ENCODE results near the gene OR8G1.
"Not testable (repeated sequence)": the region's sequence is repeated elsewhere in the genome, so short reads cannot be mapped to it uniquely, and the experiment has no call there.

The OR8G1 gene

DNA sequence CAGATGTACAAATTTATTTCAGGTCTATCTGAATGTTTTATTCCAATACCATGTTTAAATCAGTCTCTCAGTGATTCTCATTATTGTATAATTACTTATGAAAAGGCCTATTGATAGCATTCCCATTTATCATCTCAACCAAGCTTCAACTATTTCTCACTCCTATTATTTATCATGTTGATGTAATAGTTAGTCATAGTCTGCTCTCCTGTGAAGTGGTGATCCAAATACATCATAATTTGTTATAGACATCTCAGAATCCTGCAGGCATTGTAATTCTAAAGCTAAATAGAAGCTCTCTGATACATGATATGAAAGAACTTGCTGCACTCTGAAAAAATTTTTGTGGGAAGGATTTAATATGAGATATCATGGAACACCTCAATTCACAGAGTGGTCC lies 21.8 kb upstream of the OR8G1 start:
- Histone ChIP-seq H3K4me3 (no peak overlapping the region), H3K27ac (no peak overlapping the region), H3K36me3 (ENCODE audit: insufficient read depth, low read length) (no peaks in the 10 kb centered on the region), H3K9me3 (ENCODE audit: low read depth, low read length) (no peaks in the 10 kb centered on the region), H3K9ac (ENCODE audit: insufficient read length) (no peak overlapping the region)
- TF ChIP-seq POLR2AphosphoS5 (IDR thresholded peaks at IDR 0.05; ENCODE audit: borderline replicate concordance, low read depth, low read length) (no peak), EZH2 (IDR thresholded peaks at IDR 0.05) (no peak), FOXP2 (optimal IDR thresholded peaks at IDR 0.05; ENCODE audit: control extremely low read depth, extremely low read length, insufficient read depth) (no peak)
- no peak for DNase-seq (ENCODE audit: low read depth, low spot score)

DNA sequence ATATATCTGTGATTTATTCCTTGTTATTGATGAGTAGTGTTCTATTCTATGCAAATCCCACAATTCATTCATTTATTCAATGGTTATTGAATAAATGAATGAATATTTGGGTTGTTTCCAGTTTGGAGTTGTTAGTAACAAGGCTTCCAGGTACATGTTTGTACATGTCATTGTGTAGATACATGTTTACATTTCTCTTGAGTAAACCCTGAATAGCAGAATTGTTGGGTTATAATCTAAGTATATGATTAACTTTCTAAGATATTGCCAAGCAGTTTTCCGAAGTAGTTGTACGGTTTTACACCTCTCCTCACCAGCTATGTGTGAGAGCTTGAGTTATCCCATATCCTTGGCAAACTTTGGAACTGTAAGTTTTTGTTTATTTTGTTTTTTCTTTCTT lies 18.5 kb upstream of the OR8G1 start:
- TF ChIP-seq FOXP2 (optimal IDR thresholded peaks at IDR 0.05; ENCODE audit: control extremely low read depth, extremely low read length, insufficient read depth), result no peak
- TF ChIP-seq EZH2 (IDR thresholded peaks at IDR 0.05), result no peak
- no peak for TF ChIP-seq POLR2AphosphoS5 (IDR thresholded peaks at IDR 0.05; ENCODE audit: borderline replicate concordance, low read depth, low read length)
- Histone ChIP-seq H3K4me3 (no peak overlapping the region), H3K9me3 (ENCODE audit: low read depth, low read length) (no peaks in the 10 kb centered on the region), H3K27ac (no peak overlapping the region), H3K36me3 (ENCODE audit: insufficient read depth, low read length) (no peaks in the 10 kb centered on the region), H3K9ac (ENCODE audit: insufficient read length) (no peak overlapping the region)
- DNase-seq (ENCODE audit: low read depth, low spot score), result no peak

DNA sequence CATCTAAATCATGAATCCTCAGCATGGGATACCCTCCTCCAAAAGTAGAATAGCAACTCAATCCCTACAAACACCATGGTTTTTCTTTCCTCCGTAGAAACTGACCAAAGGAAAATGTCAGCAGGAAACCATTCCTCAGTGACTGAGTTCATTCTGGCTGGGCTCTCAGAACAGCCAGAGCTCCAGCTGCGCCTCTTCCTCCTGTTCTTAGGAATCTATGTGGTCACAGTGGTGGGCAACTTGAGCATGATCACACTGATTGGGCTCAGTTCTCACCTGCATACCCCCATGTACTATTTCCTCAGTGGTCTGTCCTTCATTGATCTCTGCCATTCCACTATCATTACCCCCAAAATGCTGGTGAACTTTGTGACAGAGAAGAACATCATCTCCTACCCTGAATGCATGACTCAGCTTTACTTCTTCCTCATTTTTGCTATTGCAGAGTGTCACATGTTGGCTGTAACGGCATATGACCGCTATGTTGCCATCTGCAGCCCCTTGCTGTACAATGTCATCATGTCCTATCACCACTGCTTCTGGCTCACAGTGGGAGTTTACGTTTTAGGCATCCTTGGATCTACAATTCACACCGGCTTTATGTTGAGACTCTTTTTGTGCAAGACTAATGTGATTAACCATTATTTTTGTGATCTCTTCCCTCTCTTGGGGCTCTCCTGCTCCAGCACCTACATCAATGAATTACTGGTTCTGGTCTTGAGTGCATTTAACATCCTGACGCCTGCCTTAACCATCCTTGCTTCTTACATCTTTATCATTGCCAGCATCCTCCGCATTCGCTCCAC lies 16.1 kb upstream of the OR8G1 start:
- H3K9ac ChIP-seq (ENCODE audit: insufficient read length); H3K9me3 ChIP-seq (ENCODE audit: low read depth, low read length); H3K4me3 ChIP-seq; H3K27ac ChIP-seq; DNase-seq (ENCODE audit: low read depth, low spot score); H3K36me3 ChIP-seq (ENCODE audit: insufficient read depth, low read length): not testable (repeated sequence)

DNA sequence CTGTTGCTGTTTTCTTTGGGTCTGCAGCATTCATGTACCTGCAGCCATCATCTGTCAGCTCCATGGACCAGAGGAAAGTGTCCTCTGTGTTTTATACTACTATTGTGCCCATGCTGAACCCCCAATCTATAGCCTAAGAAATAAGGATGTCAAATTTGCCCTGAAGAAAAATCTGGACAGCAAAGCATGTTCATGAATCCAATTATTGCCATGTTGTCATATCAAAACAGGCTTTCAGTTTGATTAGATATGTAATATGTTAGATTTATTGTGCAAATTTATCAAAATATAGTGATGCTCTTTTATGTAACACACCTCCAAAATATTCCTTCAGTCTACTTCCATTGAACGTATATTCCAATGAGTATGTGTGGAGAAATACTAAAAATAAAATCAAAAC lies 15.4 kb upstream of the OR8G1 start:
- no peak overlapping the region for H3K27ac ChIP-seq
- TF ChIP-seq FOXP2 (optimal IDR thresholded peaks at IDR 0.05; ENCODE audit: control extremely low read depth, extremely low read length, insufficient read depth), result no peak
- no peak for TF ChIP-seq EZH2 (IDR thresholded peaks at IDR 0.05)
- TF ChIP-seq POLR2AphosphoS5 (IDR thresholded peaks at IDR 0.05; ENCODE audit: borderline replicate concordance, low read depth, low read length), result no peak
- no peak for DNase-seq (ENCODE audit: low read depth, low spot score)
- no peaks in the 10 kb centered on the region for H3K36me3 ChIP-seq (ENCODE audit: insufficient read depth, low read length)
- no peak overlapping the region for H3K9ac ChIP-seq (ENCODE audit: insufficient read length)
- H3K4me3 ChIP-seq, result no peak overlapping the region
- H3K9me3 ChIP-seq (ENCODE audit: low read depth, low read length), result no peaks in the 10 kb centered on the region

DNA sequence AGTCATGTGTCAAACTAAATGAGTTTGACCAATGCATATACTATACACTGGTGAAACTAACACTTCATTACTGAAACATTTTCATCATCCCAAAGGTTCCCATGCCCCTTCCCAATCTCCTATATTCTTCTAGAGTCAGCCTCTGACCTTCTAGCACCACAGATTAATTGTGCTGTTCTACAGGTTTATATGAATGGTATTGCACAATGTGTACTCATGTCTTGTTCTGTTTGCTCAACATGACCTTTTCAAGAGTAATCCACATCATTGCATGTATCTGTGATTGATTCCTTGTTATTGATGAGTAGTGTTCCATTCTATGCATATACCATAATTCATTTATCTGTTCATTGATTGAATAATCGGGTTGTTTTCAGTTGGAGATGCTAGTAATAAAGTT lies 7.5 kb upstream of the OR8G1 start:
- no peak overlapping the region for H3K4me3 ChIP-seq
- H3K27ac ChIP-seq, result no peak overlapping the region
- H3K9ac ChIP-seq (ENCODE audit: insufficient read length), result no peak overlapping the region
- H3K9me3 ChIP-seq (ENCODE audit: low read depth, low read length), result no peaks in the 10 kb centered on the region
- H3K36me3 ChIP-seq (ENCODE audit: insufficient read depth, low read length), result no peaks in the 10 kb centered on the region
- no peak for DNase-seq (ENCODE audit: low read depth, low spot score)
- TF ChIP-seq FOXP2 (optimal IDR thresholded peaks at IDR 0.05; ENCODE audit: control extremely low read depth, extremely low read length, insufficient read depth) (no peak), EZH2 (IDR thresholded peaks at IDR 0.05) (no peak), POLR2AphosphoS5 (IDR thresholded peaks at IDR 0.05; ENCODE audit: borderline replicate concordance, low read depth, low read length) (no peak)

DNA sequence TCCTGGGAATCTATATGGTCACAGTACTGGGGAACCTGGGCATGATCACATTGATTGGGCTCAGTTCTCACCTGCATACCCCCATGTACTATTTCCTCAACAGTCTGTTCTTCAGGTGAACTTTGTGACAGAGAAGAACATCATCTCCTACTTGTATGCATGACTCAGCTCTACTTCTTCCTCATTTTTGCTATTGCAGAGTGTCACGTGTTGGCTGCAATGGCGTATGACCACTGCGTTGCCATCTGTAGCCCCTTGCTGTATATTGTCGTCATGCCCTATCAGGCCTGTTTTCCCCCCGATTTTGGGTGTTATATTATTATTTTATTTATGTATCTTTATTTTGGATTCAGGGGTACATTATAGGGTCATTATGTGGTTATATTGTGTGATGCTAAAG lies 2.4 kb upstream of the OR8G1 start:
- TF ChIP-seq POLR2AphosphoS5 (IDR thresholded peaks at IDR 0.05; ENCODE audit: borderline replicate concordance, low read depth, low read length) (no peak), EZH2 (IDR thresholded peaks at IDR 0.05) (no peak), FOXP2 (optimal IDR thresholded peaks at IDR 0.05; ENCODE audit: control extremely low read depth, extremely low read length, insufficient read depth) (no peak)
- no peaks in the 10 kb centered on the region for H3K36me3 ChIP-seq (ENCODE audit: insufficient read depth, low read length)
- no peak overlapping the region for H3K4me3 ChIP-seq
- DNase-seq (ENCODE audit: low read depth, low spot score), result no peak
- H3K9ac ChIP-seq (ENCODE audit: insufficient read length), result no peak overlapping the region
- H3K9me3 ChIP-seq (ENCODE audit: low read depth, low read length), result no peaks in the 10 kb centered on the region
- H3K27ac ChIP-seq, result no peak overlapping the region

DNA sequence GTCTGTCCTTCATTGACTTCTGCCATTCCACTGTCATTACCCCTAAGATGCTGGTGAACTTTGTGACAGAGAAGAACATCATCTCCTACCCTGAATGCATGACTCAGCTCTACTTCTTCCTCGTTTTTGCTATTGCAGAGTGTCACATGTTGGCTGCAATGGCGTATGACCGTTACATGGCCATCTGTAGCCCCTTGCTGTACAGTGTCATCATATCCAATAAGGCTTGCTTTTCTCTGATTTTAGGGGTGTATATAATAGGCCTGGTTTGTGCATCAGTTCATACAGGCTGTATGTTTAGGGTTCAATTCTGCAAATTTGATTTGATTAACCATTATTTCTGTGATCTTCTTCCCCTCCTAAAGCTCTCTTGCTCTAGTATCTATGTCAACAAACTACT lies 9.0 kb downstream of the OR8G1 start:
- H3K27ac ChIP-seq; H3K9me3 ChIP-seq (ENCODE audit: low read depth, low read length); DNase-seq (ENCODE audit: low read depth, low spot score); H3K9ac ChIP-seq (ENCODE audit: insufficient read length); H3K36me3 ChIP-seq (ENCODE audit: insufficient read depth, low read length); H3K4me3 ChIP-seq: not testable (repeated sequence)

DNA sequence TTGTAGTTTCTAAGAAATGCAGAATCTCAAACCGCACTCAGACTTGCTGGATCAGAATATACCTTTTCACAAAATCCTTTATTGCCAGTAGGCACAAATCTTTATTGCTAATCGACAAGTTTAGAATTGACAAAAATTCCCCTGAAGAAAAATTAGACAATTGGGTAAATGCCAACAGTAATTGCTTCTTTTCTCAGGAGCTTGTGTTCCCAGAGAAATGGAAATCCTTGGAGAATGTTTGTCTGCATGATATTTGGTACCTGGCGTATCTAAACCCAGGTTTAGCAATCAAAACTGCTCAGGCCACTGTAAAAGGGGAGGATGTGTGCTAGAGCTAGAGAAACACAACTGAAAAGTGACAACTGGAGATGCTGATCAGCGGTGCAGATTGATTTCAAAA lies 15.2 kb downstream of the OR8G1 start, which contains the start of gene OR8G5:
OR8G5 (plus strand) TSS at position 301 of the 400 bp plus-strand sequence. CDS start 8,556 bp downstream, outside the sequence.
- no peak for TF ChIP-seq FOXP2 (optimal IDR thresholded peaks at IDR 0.05; ENCODE audit: control extremely low read depth, extremely low read length, insufficient read depth)
- Histone ChIP-seq H3K9ac (ENCODE audit: insufficient read length) (no peak within 1 kb of the TSS), H3K36me3 (ENCODE audit: insufficient read depth, low read length) (no peaks in the 10 kb centered on the region), H3K4me3 (no peak within 1 kb of the TSS), H3K9me3 (ENCODE audit: low read depth, low read length) (no peaks in the 10 kb centered on the region), H3K27ac (no peak within 1 kb of the TSS)
- no peak for DNase-seq (ENCODE audit: low read depth, low spot score)

DNA sequence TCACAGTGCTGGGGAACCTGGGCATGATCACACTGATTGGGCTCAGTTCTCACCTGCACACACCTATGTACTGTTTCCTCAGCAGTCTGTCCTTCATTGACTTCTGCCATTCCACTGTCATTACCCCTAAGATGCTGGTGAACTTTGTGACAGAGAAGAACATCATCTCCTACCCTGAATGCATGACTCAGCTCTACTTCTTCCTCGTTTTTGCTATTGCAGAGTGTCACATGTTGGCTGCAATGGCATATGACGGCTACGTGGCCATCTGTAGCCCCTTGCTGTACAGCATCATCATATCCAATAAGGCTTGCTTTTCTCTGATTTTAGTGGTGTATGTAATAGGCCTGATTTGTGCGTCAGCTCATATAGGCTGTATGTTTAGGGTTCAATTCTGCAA lies 24.1 kb downstream of the OR8G1 start:
- not testable (repeated sequence) for H3K9me3 ChIP-seq (ENCODE audit: low read depth, low read length); H3K9ac ChIP-seq (ENCODE audit: insufficient read length); H3K27ac ChIP-seq; H3K4me3 ChIP-seq; DNase-seq (ENCODE audit: low read depth, low spot score); H3K36me3 ChIP-seq (ENCODE audit: insufficient read depth, low read length)

DNA sequence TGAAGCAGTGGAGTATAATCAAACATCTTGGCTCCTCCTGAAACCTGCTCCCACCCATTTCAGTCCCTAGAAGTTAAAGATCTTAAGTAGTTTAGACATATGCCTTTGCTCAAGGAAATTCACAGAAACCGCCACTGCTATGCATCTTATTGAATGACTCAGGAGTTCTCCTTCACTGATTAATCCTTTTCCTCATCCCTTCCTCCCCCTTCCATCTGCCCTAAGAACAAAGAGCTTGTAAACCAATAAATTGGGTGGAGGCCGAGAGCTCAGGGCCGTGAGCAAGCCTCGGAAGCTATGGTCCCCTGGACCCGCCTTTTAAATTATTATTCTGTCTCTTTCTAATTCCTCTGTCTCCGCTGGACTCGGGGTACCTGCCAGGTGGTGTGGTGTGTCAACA lies 30.0 kb downstream of the OR8G1 start:
- not testable (repeated sequence) for H3K36me3 ChIP-seq (ENCODE audit: insufficient read depth, low read length); H3K9me3 ChIP-seq (ENCODE audit: low read depth, low read length); H3K9ac ChIP-seq (ENCODE audit: insufficient read length); DNase-seq (ENCODE audit: low read depth, low spot score); H3K4me3 ChIP-seq; H3K27ac ChIP-seq
